Measurements from ENCODE around the gene RBBP8. TPM values are rescaled to one million over a fixed set of nuclear protein-coding genes. Genes with fewer than 3 reads are reported as not detected.

Gene RBBP8
- polyA plus RNA-seq, 3 donors: 5.8 to 9.6 (median 7.8) TPM

DNA sequence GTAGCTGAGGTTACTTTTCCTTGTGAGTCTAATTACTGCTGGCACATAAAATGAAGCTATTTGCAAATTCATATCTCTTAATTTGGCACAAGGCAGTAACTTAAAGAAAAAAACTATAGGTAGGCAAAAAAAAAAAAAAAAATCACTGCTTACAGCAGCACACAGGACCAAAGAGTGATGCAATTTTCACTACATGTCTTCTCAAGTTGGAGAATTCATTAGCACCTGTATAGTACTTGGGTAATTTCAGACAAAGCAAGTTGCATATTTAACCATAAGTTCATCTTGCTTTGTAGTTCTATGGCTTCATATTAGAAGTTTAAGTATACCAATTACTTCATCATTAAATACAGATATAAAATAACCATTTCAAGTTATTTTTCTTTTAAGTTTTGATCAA is 33.7 kb upstream of the RBBP8 start:
- no peak overlapping the region for H3K4me2 ChIP-seq (replicated peaks; ENCODE audit: extremely low read depth, low read length, poor library complexity, severe bottlenecking)
- Mint-ChIP-seq H3K9me3 (peaks cover 2 to 13% (median 8%) of the 10 kb centered on the region in 7 donors), H3K27ac (no peak overlapping the region), H3K4me3 (no peak overlapping the region), H3K4me1 (no peaks in the 10 kb centered on the region), H3K27me3 (ENCODE audit: low read depth in 3 of 3) (peaks cover 0 to 2% (median 2%) of the 10 kb centered on the region in 3 donors), H3K36me3 (peaks cover 2 to 3% of the 10 kb centered on the region in 2 donors)
- H3K4me3 ChIP-seq (replicated peaks in 1 of 3; ENCODE audit: low read depth in 2 of 3, low read length in 3 of 3): no peak overlapping the region
- no peak overlapping the region for H3K27ac ChIP-seq (ENCODE audit: low read depth in 1 of 2, low read length in 2 of 2)
- H3K36me3 ChIP-seq (replicated peaks in 1 of 2; ENCODE audit: control insufficient read depth in 1 of 2, insufficient read depth in 2 of 2, low read length in 2 of 2): no peaks in the 10 kb centered on the region
- H3K27me3 ChIP-seq (ENCODE audit: control insufficient read depth in 2 of 2, insufficient read depth in 2 of 2, low read length in 2 of 2): no peaks in the 10 kb centered on the region
- peaks cover 0 to 7% of the 10 kb centered on the region in 2 donors for H3K9me3 ChIP-seq (replicated peaks in 1 of 2; ENCODE audit: control insufficient read depth in 1 of 2, insufficient read depth in 1 of 2, low read length in 2 of 2)
- DNase-seq: no peak
- intact Hi-C loops (cut with micrococcal nuclease): no loop called here
- no peak overlapping the region for H2AFZ ChIP-seq (ENCODE audit: insufficient read depth, low read depth, low read length, poor library complexity, severe bottlenecking)
- H3K79me2 ChIP-seq (ENCODE audit: insufficient read depth, low read length): no peaks in the 10 kb centered on the region
- H3K4me1 ChIP-seq (ENCODE audit: control insufficient read depth in 1 of 2, insufficient read depth in 2 of 2, low read length in 2 of 2): no peaks in the 10 kb centered on the region
- H3K9ac ChIP-seq (ENCODE audit: insufficient read depth, low read length, poor library complexity, severe bottlenecking): no peak overlapping the region
- TF ChIP-seq, protein P1, sequence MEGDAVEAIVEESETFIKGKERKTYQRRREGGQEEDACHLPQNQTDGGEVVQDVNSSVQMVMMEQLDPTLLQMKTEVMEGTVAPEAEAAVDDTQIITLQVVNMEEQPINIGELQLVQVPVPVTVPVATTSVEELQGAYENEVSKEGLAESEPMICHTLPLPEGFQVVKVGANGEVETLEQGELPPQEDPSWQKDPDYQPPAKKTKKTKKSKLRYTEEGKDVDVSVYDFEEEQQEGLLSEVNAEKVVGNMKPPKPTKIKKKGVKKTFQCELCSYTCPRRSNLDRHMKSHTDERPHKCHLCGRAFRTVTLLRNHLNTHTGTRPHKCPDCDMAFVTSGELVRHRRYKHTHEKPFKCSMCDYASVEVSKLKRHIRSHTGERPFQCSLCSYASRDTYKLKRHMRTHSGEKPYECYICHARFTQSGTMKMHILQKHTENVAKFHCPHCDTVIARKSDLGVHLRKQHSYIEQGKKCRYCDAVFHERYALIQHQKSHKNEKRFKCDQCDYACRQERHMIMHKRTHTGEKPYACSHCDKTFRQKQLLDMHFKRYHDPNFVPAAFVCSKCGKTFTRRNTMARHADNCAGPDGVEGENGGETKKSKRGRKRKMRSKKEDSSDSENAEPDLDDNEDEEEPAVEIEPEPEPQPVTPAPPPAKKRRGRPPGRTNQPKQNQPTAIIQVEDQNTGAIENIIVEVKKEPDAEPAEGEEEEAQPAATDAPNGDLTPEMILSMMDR (IDR thresholded peaks at IDR 0.05): no peak
- no peaks in the 10 kb centered on the region for H4K20me1 ChIP-seq (ENCODE audit: insufficient read depth, low read length)

DNA sequence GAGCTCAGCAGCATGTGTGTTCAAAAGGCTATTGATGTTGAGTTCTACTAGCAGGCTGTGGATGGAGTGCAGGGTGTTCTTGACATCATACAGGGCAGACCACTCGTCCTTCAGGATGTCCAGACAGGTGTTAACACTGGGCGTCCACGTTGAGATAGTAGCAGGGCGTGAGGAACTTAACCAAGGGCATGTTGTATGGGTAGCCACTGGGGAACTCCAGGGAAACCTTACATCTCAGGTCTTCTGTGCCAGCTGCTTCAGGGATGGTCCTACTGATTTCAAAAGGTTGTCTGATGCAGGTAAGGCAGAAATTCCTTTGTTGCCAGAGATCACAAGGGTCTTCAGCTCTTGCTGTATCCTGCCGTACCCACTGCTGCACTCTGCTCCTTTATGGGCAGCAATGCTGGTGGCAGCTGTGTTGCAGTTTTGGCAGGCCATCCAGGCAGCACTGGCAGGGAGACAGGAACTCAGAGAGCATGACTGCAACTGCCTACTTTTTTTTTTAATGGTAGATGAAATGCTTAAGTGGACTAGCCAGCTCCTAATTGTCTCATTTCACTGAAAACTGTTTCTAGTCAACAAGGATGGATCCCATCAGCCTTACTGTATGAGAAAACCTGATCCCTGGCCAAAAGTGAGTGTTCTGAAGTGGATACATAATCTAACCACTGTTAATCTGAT is 32.4 kb upstream of the RBBP8 start:
- peaks cover 0 to 7% of the 10 kb centered on the region in 2 donors for H3K9me3 ChIP-seq (replicated peaks in 1 of 2; ENCODE audit: control insufficient read depth in 1 of 2, insufficient read depth in 1 of 2, low read length in 2 of 2)
- Mint-ChIP-seq H3K27me3 (ENCODE audit: low read depth in 3 of 3) (peaks cover 0 to 2% (median 2%) of the 10 kb centered on the region in 3 donors), H3K9me3 (peaks cover 2 to 11% (median 8%) of the 10 kb centered on the region in 7 donors), H3K4me3 (no peak overlapping the region), H3K4me1 (no peaks in the 10 kb centered on the region), H3K36me3 (peaks cover 2 to 3% of the 10 kb centered on the region in 2 donors), H3K27ac (no peak overlapping the region)
- no peaks in the 10 kb centered on the region for H3K36me3 ChIP-seq (replicated peaks in 1 of 2; ENCODE audit: control insufficient read depth in 1 of 2, insufficient read depth in 2 of 2, low read length in 2 of 2)
- H3K27me3 ChIP-seq (ENCODE audit: control insufficient read depth in 2 of 2, insufficient read depth in 2 of 2, low read length in 2 of 2): no peaks in the 10 kb centered on the region
- no peaks in the 10 kb centered on the region for H4K20me1 ChIP-seq (ENCODE audit: insufficient read depth, low read length)
- no peaks in the 10 kb centered on the region for H3K4me1 ChIP-seq (ENCODE audit: control insufficient read depth in 1 of 2, insufficient read depth in 2 of 2, low read length in 2 of 2)
- H3K4me3 ChIP-seq (replicated peaks in 1 of 3; ENCODE audit: low read depth in 2 of 3, low read length in 3 of 3): no peak overlapping the region
- intact Hi-C loops (cut with micrococcal nuclease): no loop called here
- no peak overlapping the region for H2AFZ ChIP-seq (ENCODE audit: insufficient read depth, low read depth, low read length, poor library complexity, severe bottlenecking)
- DNase-seq: no peak
- TF ChIP-seq, protein P1 (IDR thresholded peaks at IDR 0.05): no peak
- H3K4me2 ChIP-seq (replicated peaks; ENCODE audit: extremely low read depth, low read length, poor library complexity, severe bottlenecking): no peak overlapping the region
- H3K27ac ChIP-seq (ENCODE audit: low read depth in 1 of 2, low read length in 2 of 2): no peak overlapping the region
- no peak overlapping the region for H3K9ac ChIP-seq (ENCODE audit: insufficient read depth, low read length, poor library complexity, severe bottlenecking)
- WGBS (ENCODE audit: insufficient coverage): 97% methylated on average over 5 of the region's 5 CpGs
- H3K79me2 ChIP-seq (ENCODE audit: insufficient read depth, low read length): no peaks in the 10 kb centered on the region
